Measurements from ENCODE around the gene FASTK.

The FASTK gene

DNA sequence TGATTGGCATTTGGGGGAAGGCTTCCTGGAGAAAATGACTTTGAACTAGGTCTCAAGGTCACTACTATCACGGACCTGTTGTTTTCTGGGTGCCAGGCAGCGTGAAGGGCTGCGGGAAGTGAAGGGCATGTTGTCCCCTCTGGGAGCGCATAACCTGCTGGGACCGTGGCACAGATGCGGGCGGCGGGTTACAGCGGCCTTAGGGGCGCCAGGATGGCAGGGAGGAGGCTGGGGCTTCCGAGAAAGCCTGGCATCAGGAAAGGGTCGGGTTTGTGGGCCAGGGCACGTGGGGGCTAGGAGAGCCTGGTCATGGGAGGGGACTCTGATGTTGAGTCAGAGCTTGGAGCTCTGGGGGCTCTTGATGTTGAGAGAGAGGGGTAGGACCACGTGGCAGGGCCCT is 15.1 kb downstream of the FASTK start:
- DNase-seq (ENCODE audit: low read depth) = no peak

DNA sequence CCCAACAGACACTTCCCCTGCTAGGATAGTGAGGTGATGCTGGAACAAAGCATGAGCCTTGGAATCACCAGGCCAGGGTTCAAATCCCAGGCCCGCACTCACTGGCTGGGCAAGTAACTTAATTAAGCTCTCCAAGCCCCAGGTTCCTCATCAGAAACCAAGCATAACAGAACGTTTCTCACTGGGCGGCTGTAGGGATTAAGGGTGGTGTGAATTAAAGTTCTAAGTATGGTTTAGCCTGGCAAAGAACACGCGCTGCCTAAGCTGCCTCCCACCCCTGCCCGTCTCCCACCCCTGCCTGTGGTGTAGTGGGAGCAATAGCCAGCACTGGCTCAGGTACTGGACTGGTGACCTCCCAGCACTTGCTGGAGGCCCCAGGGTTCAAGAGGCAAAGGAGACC is 15.6 kb downstream of the FASTK start:
- no peak for DNase-seq (ENCODE audit: low read depth)

GRCh38 chr7:151064454-151064853 is 16.2 kb downstream of the FASTK start:
- no peak for DNase-seq (ENCODE audit: low read depth)

- DNase-seq (ENCODE audit: low read depth) = no peak
Observed at GRCh38 chr7:151063212-151063561, 17.4 kb downstream of the FASTK start.

- DNase-seq (ENCODE audit: low read depth) = no peak
Observed at GRCh38 chr7:151062399-151063211, 18.0 kb downstream of the FASTK start.

- no peak for DNase-seq (ENCODE audit: low read depth)
Observed at GRCh38 chr7:151062111-151062398, 18.6 kb downstream of the FASTK start.

- no peak for DNase-seq (ENCODE audit: low read depth)
Observed at GRCh38 chr7:151061213-151062110, 19.1 kb downstream of the FASTK start.

DNA sequence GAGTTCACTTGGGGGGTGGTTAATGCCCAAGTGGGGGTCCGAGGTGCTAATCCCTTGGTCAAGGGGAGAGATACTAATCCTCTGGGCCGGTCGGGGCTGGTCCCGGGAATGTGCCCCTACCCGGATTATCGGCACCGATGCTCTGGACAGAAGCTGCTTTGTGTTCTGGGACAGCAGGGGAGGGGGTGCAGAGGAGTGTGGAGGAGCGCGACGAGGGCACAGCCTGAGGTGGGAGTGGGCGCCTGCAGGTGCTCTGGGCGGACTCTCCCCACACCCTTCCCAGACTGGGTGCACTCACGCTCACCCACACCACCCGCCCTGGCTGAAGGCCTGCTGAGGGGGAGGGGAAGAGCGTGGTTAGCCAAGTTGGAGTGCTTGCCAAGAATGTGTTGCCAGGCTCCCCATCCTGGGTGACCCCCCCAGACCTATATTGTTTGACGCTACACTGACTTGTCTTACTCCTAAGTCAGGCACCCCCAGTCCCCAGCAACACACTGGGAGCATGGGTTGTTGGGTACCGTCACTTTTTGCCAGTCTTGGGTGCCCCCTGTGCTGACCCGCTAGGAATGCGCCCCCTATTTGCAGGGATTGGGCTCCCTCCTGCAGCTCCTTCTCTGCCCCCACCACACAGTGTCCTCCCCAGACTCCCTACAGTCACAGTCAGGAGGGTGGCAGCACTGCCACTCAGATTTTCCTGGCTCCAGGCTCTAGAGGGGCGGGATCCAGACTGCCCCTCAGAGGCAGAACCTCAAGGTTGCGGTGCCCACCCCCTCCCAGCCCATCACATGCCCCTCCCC is 20.0 kb downstream of the FASTK start:
- DNase-seq (ENCODE audit: low read depth) = no peak

DNA sequence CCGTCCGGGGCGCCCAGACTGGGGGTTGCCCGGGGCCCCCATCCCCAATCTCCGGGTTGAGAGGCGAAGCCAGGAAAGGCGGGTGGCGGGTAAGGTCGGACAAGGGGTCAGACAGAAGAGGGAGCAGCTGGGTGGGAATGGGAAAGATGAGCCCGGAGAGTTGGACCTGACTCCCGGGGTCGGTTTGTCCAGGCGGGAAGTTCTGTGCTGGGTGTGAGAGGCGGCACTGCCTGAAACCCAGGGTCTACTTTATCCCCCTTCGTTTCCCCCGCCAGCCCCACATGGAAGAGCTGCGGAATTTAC is 20.5 kb downstream of the FASTK start:
- no peak for DNase-seq (ENCODE audit: low read depth)

DNA sequence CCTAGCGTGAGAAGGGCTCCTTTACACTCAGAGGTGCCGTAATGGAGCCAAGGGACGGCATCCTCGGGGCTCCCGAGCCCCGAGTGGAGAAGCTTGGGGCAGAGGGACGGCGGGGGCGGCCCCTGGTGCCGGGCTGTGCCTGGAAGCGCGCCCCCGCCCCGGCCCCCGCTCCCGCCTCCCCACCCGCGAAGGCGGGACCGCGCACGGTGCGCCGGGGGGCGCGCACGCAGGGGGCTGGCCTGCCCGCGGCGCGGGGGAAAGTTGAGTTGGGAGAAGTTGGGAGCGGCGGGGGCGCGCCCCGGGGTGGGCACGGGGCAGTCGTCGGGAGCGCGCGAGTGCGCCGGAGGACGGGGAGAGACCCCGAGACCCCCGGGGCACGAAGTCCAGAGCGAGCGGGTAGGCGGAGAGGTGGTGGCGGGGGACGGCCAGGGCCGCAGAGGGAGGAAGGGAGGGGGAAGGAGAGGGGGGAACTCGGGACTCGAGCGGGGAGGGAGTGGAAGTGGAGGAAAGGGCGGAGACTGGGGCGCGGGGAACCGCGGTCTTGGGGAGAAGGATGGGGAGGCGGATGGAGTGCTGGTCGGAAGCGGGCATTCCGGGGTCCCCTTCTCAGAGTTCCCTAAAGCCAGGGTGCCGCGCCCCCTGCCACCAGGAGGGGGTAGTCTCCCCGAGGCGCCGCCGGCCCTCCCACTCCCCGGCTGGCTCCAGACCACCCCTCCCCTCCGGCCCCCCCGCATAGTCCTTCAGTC is 21.1 kb downstream of the FASTK start, which contains the start of gene SLC4A2:
Gene SLC4A2, plus strand, starts transcription at position 223 of the 746 bp plus-strand sequence. CDS start 2,399 bp downstream, outside the sequence.
- peak; percentile 57 for DNase-seq (ENCODE audit: low read depth)

GRCh38 chr7:151058781-151059366 is 21.7 kb downstream of the FASTK start:
- DNase-seq (ENCODE audit: low read depth) = no peak

DNA sequence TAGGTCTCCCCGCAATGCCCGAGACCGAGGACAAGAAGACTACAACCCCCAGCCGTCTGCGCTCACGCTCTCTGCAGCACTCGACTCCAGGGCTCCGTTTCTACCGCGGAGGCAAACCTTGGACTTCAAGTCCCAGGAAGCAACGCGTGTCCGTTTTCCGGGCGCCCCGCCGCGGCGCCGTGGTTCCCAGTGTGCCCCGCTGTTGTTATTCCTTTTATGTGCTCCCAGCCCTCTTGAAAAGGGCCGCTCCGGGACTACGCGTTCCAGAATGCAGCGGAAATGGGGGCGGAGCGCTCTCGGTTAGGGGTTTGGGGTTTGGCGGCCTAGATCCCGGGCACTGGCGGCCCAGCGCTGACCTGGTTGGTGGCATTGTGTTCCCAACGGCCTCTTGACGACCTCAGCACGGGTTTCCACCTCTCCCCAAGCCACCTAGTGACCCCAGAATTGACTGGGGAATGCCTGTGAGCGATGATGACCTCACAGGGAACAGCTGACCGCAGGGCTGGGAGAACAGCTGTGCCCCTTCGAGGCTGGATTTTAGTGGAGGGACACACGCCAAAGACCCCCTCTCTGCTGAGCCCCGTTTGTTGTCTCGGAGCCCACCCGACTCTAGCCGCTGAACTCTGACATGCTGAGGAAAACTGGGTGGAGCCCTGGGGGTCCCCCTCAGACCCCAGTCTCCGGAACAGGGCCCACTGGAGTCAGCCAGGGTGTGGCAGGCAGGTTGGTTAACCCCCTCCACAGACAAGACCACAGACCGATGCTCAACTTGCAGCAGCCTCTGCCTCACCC is 22.4 kb downstream of the FASTK start:
- DNase-seq (ENCODE audit: low read depth) = peak; percentile 100

GRCh38 chr7:151057506-151057988 is 23.1 kb downstream of the FASTK start, which contains the start of gene CDK5:
CDK5 (minus strand) TSS chr7:151057897; CDS start chr7:151057848, 49 bp downstream.
- no peak for DNase-seq (ENCODE audit: low read depth)

DNA sequence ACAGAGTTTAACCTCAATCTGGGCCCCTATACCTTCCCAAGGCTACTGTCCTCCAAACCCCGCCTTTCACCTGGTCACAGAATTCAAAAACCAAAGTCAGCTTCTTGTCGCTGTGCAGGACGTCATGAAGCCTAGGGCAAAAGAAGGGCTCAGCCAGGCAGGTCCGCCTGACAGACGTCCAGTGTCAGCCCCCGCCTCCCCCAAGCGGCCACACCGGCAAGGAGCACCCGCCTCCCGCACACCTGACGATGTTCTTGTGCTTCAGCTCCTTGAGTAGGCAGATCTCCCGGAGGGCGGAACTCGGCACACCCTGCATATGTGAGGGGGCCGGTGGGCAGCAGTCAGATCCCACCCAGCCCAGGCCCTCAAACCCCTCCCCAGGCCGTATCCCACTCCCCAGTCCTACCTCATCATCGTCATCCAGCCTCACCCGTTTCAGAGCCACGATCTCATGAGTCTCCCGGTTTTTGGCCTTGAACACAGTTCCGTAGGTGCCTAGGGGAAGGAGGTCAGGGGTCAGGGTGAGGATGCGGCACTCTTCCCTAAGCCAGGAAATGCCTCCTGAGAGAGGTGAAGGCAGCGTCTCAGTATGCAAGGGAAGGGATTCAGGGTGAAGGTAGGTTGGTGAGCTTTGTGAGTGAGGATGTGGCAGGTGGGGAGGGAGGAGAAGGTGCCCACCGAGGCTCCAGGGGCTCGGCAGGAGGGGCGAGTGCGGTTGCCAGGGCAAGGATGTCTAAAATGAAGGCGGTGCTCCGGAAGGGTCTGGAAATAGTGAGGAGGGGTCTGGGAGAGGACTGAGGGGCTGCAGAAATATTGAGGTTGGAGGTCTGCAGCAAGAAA is 23.7 kb downstream of the FASTK start:
- DNase-seq (ENCODE audit: low read depth) = no peak

DNA sequence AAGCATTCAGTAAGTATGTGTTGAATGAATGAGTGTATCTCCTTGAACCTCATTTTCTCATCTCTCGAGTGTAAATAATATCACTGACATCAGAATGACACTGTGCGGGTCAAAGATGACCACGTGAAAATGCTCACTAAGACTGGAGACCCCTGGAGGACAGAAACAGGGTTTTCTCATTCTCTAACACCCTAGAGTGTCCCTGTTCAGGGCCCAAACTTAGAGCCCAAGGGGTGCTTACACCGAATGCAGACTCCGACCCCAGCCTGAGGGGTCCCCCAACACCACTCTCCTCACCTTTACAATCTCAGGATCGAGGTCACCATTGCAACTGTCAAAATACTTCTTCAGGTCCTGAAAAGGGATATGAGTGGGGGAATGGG is 24.3 kb downstream of the FASTK start:
- DNase-seq (ENCODE audit: low read depth) = no peak

- no peak for DNase-seq (ENCODE audit: low read depth)
Observed at GRCh38 chr7:151053751-151054150, 26.9 kb downstream of the FASTK start.

DNA sequence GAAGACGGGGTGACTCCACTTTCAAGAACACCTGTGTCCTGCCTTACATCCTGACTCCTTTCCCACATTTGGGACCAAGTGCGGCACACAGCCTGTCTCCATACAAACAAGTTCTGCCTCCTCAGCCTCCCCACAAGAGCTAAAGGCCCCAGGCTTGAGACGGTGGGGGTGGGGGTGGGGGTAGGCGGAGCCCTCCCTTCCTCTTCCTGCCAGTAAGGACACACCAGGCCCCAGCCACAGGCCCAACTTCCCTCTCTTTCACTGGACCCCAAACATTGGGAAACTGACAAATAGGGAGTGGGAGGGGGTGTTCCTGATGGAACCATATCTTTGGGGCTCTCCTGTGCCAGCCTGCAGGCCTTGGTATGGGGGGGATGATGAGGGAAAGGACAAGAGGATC is 27.5 kb downstream of the FASTK start:
- no peak for DNase-seq (ENCODE audit: low read depth)

DNA sequence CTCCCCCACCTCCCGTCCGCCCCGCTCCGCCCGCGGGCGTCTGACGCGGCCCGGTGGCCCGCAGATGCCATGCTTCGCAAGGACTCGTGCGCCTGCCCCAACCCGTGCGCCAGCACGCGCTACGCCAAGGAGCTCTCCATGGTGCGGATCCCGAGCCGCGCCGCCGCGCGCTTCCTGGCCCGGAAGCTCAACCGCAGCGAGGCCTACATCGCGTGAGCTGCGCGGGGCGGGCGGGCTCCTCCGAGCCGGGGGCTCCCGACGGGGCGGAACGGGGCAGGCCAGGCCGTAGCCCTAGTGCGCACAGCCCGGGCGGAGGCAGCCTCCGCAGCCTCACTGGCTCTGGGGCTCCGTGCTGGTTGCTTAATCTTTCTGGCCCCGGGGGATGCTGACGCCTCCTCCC is 29.5 kb downstream of the FASTK start:
- DNase-seq (ENCODE audit: low read depth) = no peak

DNA sequence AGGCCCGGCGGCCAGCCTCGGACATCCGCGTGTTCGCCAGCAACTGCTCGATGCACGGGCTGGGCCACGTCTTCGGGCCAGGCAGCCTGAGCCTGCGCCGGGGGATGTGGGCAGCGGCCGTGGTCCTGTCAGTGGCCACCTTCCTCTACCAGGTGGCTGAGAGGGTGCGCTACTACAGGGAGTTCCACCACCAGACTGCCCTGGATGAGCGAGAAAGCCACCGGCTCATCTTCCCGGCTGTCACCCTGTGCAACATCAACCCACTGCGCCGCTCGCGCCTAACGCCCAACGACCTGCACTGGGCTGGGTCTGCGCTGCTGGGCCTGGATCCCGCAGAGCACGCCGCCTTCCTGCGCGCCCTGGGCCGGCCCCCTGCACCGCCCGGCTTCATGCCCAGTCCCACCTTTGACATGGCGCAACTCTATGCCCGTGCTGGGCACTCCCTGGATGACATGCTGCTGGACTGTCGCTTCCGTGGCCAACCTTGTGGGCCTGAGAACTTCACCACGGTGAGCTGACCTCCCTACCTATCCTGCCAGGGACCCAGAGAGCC is 31.6 kb downstream of the FASTK start:
- no peak for DNase-seq (ENCODE audit: low read depth)
